GM12878 (cell line): ENCODE data around the gene LMCD1. TPM values are rescaled to one million over a fixed set of nuclear protein-coding genes. Genes with fewer than 3 reads are reported as not detected.

Experiments
- ATAC-seq: fragments of 200-7000 bp; cut with Tn5 transposase; 3 replicates; pipeline ENCODE4 v1.9.1; 2020; ENCODE audit warnings: mild to moderate bottlenecking, moderate library complexity
- BruUV-seq: library from RNA; stranded (reverse); fragments of 400-500 nt; replicated peaks from 2 replicates; lab custom pipeline; 2021; lab: Mats Ljungman, UMichigan
- CTCF ChIA-PET: fragments of 300-600 bp; sonication (Branson Sonifier 250); formaldehyde crosslinking; extraction: SDS; loops from one replicate; lab custom pipeline; 2021; ENCODE audit warnings: inconsistent platforms; lab: Yijun Ruan, JAX
- POLR2A ChIA-PET: fragments of 350-600 bp; formaldehyde crosslinking; extraction: SDS; loops from one replicate; lab custom pipeline; 2021; ENCODE audit warnings: inconsistent platforms; lab: Charles Lee
- RAD21 ChIA-PET: fragments of 300-600 bp; sonication (Branson Sonifier 250); formaldehyde crosslinking; loops from one replicate; lab custom pipeline; 2023; ENCODE audit warnings: antibody characterized with exemption; ENCODE audit not compliant: unreplicated experiment; lab: Charles Lee
- SMC1A ChIA-PET: fragments of 300-600 bp; sonication (Branson Sonifier 250); formaldehyde crosslinking; loops from one replicate; lab custom pipeline; 2023; ENCODE audit not compliant: unreplicated experiment, uncharacterized antibody; lab: Charles Lee
- DNase-seq: peaks from one replicate; pipeline ENCODE4 v3.0.0-alpha.2; 2011; ENCODE audit warnings: low read depth, low spot score
- FAIRE-seq: peaks from 3 replicates; lab custom pipeline; 2011; peaks lifted over from hg19 to GRCh38; lab: Jason Lieb, UNC
- H2AFZ ChIP-seq: 2 replicates; pipeline ENCODE4 v1.6.0; 2011; ENCODE audit warnings: low read depth, low read length, control low read depth; ENCODE audit not compliant: control insufficient read depth
- H3K27ac ChIP-seq: 2 replicates; pipeline ENCODE4 v1.5.1; 2011; ENCODE audit warnings: control low read depth; ENCODE audit not compliant: control insufficient read depth, insufficient read depth
- H3K27me3 ChIP-seq, 2 experiments: replicated peaks in 1 of 2; 2 replicates each; pipeline versions ENCODE4 v1.6.0 to v1.6.1; 2011; ENCODE audit warnings: low read length in 1 of 2; ENCODE audit not compliant: control insufficient read depth in 2 of 2, insufficient read depth in 2 of 2
- H3K36me3 ChIP-seq, 2 experiments: 2 replicates each; pipeline ENCODE4 v1.5.1; 2011; ENCODE audit warnings: low read length in 1 of 2; ENCODE audit not compliant: control insufficient read depth in 2 of 2, insufficient read depth in 2 of 2
- H3K4me1 ChIP-seq: 2 replicates; pipeline ENCODE4 v1.6.1; 2011; ENCODE audit warnings: mild to moderate bottlenecking, low read length, moderate library complexity, mixed read lengths; ENCODE audit not compliant: control insufficient read depth, insufficient read depth
- H3K4me2 ChIP-seq: 2 replicates; pipeline ENCODE4 v1.6.0; 2011; ENCODE audit warnings: control low read depth; ENCODE audit not compliant: control insufficient read depth, insufficient read depth
- H3K4me3 ChIP-seq: fragments of 200-600 bp; sonication (generic); 2 replicates; pipeline ENCODE4 v1.5.1; 2016
- H3K79me2 ChIP-seq: 2 replicates; pipeline ENCODE4 v1.6.0; 2011; ENCODE audit warnings: low read length; ENCODE audit not compliant: control insufficient read depth, insufficient read depth
- H3K9ac ChIP-seq: 2 replicates; pipeline ENCODE4 v1.8.0; 2011; ENCODE audit warnings: low read length, control low read depth, mixed read lengths; ENCODE audit not compliant: control insufficient read depth, insufficient read depth
- H3K9me3 ChIP-seq: replicated peaks from 3 replicates; pipeline ENCODE4 v1.5.1; 2011; ENCODE audit warnings: mild to moderate bottlenecking, low read length; ENCODE audit not compliant: control insufficient read depth, insufficient read depth
- H4K20me1 ChIP-seq: 2 replicates; pipeline ENCODE4 v1.6.0; 2011; ENCODE audit not compliant: control insufficient read depth, insufficient read depth
- ATF3 ChIP-seq: IDR thresholded peaks from 2 replicates; pipeline ENCODE4 v1.6.1; 2011; ENCODE audit warnings: low read depth, mild to moderate bottlenecking, low read length, moderate library complexity, borderline replicate concordance; ENCODE audit errors: extremely low read depth
- BACH1 ChIP-seq: fragments of 450-650 bp; IDR thresholded peaks from 2 replicates; pipeline ENCODE4 v1.6.1; 2017; ENCODE audit warnings: mild to moderate bottlenecking, borderline replicate concordance
- BMI1 ChIP-seq: fragments of 450-650 bp; IDR thresholded peaks from 2 replicates; pipeline ENCODE4 v1.6.1; 2016; ENCODE audit warnings: mild to moderate bottlenecking, moderate library complexity, borderline replicate concordance
- E2F8 ChIP-seq: fragments of 450-650 bp; IDR thresholded peaks from 2 replicates; pipeline ENCODE4 v1.6.1; 2018; ENCODE audit warnings: mild to moderate bottlenecking, low read depth, moderate library complexity; ENCODE audit not compliant: partially characterized antibody
- EZH2 ChIP-seq: IDR thresholded peaks from 2 replicates; pipeline ENCODE4 v1.6.1; 2012; ENCODE audit warnings: low read depth, mild to moderate bottlenecking, control low read depth, inconsistent platforms, low read length, borderline replicate concordance; ENCODE audit not compliant: control insufficient read depth
- RFX5 ChIP-seq: IDR thresholded peaks from 2 replicates; pipeline ENCODE4 v1.6.1; 2011; ENCODE audit warnings: low read depth, low read length, improper control_type of control experiment
- SIX5 ChIP-seq: IDR thresholded peaks from 2 replicates; pipeline ENCODE4 v1.6.1; 2011; ENCODE audit warnings: mild to moderate bottlenecking, low read depth, low read length, moderate library complexity; ENCODE audit not compliant: severe bottlenecking
- YBX1 ChIP-seq: fragments of 450-650 bp; IDR thresholded peaks from 2 replicates; pipeline ENCODE4 v1.6.1; 2016; ENCODE audit warnings: antibody characterized with exemption
- ZBED1 ChIP-seq: IDR thresholded peaks from 2 replicates; pipeline ENCODE4 v1.6.1; 2016; ENCODE audit warnings: borderline replicate concordance
- ZNF24 ChIP-seq: fragments of 450-650 bp; IDR thresholded peaks from 2 replicates; pipeline ENCODE4 v1.6.1; 2017; ENCODE audit warnings: antibody characterized with exemption, mild to moderate bottlenecking
- whole genome bisulfite sequencing: methylation state at CpG from one replicate; pipeline ENCODE4 v1.1.6; 2016; ENCODE audit warnings: low lambda C conversion rate; ENCODE audit not compliant: insufficient replicate concordance, insufficient coverage; ENCODE audit errors: missing lambda C conversion rate; 5-methylcytosine and 5-hydroxymethylcytosine counted together
- in situ Hi-C: fragments of 300-500 bp; cut with MboI; formaldehyde crosslinking; loops from 9 replicates; pipeline ENCODE4 v1.14.3; 2018; ENCODE audit warnings: mixed read lengths
- intact Hi-C: fragments of 100-400 bp; cut with micrococcal nuclease; formaldehyde crosslinking; loops from one replicate; pipeline ENCODE4 v1.14.2; 2022; ENCODE audit not compliant: unreplicated experiment
- polyA plus RNA-seq, 11 experiments: library from polyadenylated mRNA; depleted of rRNA in 4 of 11; unstranded in 6 of 11; stranded (reverse) in 5 of 11; fragments of >200 nt; fragmentation: Nextera tagmentation in 4 of 11; fragmentation: Illumina TruSeq in 1 of 11; extraction: Ambion mirVana in 4 of 11; extraction: Trizol in 1 of 11; gene quantifications; 1 replicate in 1 of 11; 2 replicates in 10 of 11; pipeline versions ENCODE4 v1.2.1 to v1.2.3, GENCODE V29; 2011 to 2016; ENCODE audit warnings: inconsistent platforms in 2 of 11, missing spikeins in 2 of 11, low read depth in 1 of 11
- total RNA-seq, 4 experiments: library from RNA; depleted of rRNA in 3 of 4; stranded (reverse); fragments of >200 nt in 3 of 4; fragmentation: Illumina TruSeq in 1 of 4; extraction: Trizol in 1 of 4; gene quantifications; 2 replicates each; pipeline versions ENCODE4 v1.2.1 to v1.2.3, GENCODE V29; 2013 to 2021

The LMCD1 gene
- total and polyA plus RNA-seq, 10 of the 15 experiments (the other 5 are each of a cell fraction or from before 2014, with no cell fraction given), result 0.27 to 6.4 (median 1.7) TPM

GRCh38 chr3:8509961-8510360 is 8.3 kb downstream of the LMCD1 start:
- H3K27ac ChIP-seq, result no peak overlapping the region
- no peak overlapping the region for H3K4me2 ChIP-seq
- H3K9me3 ChIP-seq, result no peaks in the 10 kb centered on the region
- H3K9ac ChIP-seq, result no peak overlapping the region
- no peak for TF ChIP-seq SIX5
- TF ChIP-seq YBX1, result no peak
- TF ChIP-seq RFX5, result no peak
- TF ChIP-seq ZBED1, result no peak
- TF ChIP-seq ZNF24, result no peak
- TF ChIP-seq BMI1, result no peak
- TF ChIP-seq EZH2, result no peak
- no peak for TF ChIP-seq ATF3
- no peak for TF ChIP-seq BACH1
- TF ChIP-seq E2F8, result no peak
- intact Hi-C loops, result no loop called here
- POLR2A ChIA-PET, result no interaction called here
- H2AFZ ChIP-seq, result no peak overlapping the region
- no peaks in the 10 kb centered on the region for H3K27me3 ChIP-seq
- 83% methylated on average over 6 of the region's 6 CpGs for WGBS
- no peak for ATAC-seq
- BruUV-seq, result no TSS peak
- RAD21 ChIA-PET, result no interaction called here
- no peak for FAIRE-seq
- SMC1A ChIA-PET, result no interaction called here
- in situ Hi-C loops, result no loop called here
- peaks cover 7% of the 10 kb centered on the region; the same call in 1 of the 2 replicates for H3K4me1 ChIP-seq
- H3K36me3 ChIP-seq, result no peaks in the 10 kb centered on the region
- no peaks in the 10 kb centered on the region for H4K20me1 ChIP-seq
- H3K79me2 ChIP-seq, result no peaks in the 10 kb centered on the region
- DNase-seq, result no peak
- CTCF ChIA-PET, result no interaction called here
- no peak overlapping the region for H3K4me3 ChIP-seq
